LNCAP (cell line): ENCODE measurements around the gene ATP6AP1.

ENCODE experiments used
- CTCF ChIP-seq: fragments of 450-650 bp; IDR thresholded peaks from 2 replicates; pipeline ENCODE4 v1.5.1; 2017; ENCODE audit warnings: mild to moderate bottlenecking

ATP6AP1 gene

GRCh38 chrX:154419688-154420401, 8.6 kb upstream of the ATP6AP1 start:
- no peak for TF ChIP-seq CTCF

- TF ChIP-seq CTCF: no peak
Measured at GRCh38 chrX:154420402-154420756, 8.1 kb upstream of the ATP6AP1 start.

GRCh38 chrX:154426916-154427770, 1.3 kb upstream of the ATP6AP1 start:
- TF ChIP-seq CTCF: no peak

- TF ChIP-seq CTCF: no peak
Measured at GRCh38 chrX:154429711-154430110, 1.2 kb downstream of the ATP6AP1 start.

GRCh38 chrX:154430479-154430878, 2.0 kb downstream of the ATP6AP1 start:
- TF ChIP-seq CTCF: no peak

GRCh38 chrX:154430916-154431315, 2.4 kb downstream of the ATP6AP1 start:
- no peak for TF ChIP-seq CTCF

GRCh38 chrX:154431341-154431740, 2.9 kb downstream of the ATP6AP1 start:
- TF ChIP-seq CTCF: no peak
